ENCODE results near the gene RBP5.

The RBP5 gene, protein sequence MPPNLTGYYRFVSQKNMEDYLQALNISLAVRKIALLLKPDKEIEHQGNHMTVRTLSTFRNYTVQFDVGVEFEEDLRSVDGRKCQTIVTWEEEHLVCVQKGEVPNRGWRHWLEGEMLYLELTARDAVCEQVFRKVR

DNA sequence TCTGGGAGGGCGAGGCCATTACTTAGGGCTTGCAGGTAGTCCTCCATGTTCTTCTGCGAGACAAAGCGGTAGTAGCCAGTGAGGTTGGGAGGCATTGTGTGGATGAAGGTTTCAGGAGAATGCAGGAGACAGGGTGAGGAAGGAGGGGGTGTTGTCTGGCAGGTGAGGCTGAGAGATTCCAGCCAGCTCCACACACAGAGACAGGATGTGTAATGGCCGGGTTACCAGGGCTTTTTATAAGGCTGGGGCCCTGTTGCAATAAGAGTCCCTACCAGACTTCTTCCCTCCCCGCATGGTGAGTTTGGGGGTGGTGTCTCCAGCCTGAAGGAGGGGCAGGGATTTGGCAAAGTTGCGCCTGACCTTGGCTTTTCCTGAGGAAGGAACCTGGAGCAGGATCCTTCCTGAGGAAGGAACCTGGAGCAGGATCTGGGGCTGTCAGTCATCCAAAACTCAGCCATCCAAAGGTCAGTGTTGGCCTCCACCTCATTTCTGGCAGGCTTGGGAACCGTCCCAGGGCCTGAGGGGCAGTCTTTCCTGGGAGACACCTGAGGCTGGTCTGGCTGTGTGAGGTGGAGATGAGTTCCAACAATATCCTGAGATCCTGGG, at the start of gene RBP5:
Gene RBP5, minus strand, starts transcription at position 209 of the 606 bp plus-strand sequence. Its CDS starts 114 bp downstream, at position 95.
- FAIRE-seq: no peak

DNA sequence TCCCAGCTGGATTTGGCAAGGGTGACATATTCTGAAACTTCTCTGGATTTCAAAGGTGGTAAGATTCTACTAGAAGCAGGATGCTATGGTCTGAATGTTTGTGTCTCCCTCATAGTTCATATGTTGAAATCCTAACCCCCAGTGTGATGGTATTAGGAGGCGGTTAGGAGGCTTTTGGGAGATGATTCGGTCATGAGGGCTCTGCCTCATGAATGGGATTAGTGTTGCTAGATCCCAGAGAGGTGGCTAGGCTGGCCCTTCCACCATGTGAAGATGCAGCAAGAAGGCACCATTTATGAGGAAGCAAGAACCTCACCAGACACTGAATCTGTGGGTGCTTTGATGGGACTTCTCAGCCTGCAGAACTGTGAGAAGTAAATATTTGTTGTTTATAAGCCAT, 49.8 kb upstream of the RBP5 start:
- no peak for FAIRE-seq

DNA sequence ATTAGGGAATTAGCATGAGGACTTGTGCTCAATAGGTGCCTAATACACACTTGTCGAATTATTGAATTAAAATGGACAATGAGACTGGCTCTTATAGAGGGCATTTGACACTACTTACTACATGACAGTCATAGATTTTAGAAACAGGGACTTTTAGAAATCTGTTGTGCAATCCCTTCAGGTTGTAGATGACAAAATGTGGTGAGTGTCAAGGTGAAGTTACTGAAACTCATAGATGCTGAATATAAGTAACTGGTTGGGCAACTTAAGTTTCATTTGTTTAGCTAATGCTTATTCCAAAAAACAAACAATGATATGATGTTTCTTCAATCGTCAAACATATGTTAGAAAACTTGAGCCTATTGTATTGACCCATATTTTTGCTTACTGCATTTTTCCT, 47.9 kb upstream of the RBP5 start:
- no peak for FAIRE-seq

DNA sequence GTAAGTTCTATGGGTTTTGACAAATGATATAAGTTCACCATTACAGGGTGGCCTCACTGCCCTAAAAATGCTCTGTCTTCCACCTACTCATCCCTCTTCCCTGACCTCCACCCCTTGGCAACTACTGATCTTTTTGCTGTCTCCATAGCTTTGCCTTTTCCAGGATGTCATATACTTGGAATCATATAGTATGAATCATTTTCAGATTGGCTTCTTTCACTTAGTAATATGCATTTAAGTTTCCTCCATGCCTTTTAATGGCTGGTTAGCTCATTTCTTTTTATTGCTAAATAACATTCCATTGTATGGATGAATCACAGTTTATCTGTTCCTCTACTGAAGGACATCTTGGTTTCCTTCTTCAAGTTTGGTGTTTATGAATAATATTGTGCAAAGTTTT, 46.8 kb upstream of the RBP5 start:
- no peak for FAIRE-seq

DNA sequence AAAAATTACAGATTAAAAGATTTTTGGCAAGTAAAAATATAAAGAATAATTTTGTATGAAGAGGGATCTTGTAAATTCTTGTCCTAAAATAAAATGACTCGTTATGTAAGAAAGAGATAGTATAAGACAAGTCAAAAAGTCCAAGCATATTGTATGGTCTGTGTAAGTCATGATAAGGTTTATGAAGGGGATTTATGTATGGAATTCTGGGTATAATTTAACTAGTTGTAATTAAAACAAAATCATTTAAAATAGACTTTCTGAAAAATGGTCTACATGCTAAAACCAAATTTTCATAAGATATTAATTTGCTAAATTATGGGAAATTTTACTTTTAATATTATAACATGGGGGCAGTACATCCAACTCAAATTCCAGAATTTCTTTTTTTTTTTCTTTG, 43.2 kb upstream of the RBP5 start:
- peak; percentile 79 for FAIRE-seq

DNA sequence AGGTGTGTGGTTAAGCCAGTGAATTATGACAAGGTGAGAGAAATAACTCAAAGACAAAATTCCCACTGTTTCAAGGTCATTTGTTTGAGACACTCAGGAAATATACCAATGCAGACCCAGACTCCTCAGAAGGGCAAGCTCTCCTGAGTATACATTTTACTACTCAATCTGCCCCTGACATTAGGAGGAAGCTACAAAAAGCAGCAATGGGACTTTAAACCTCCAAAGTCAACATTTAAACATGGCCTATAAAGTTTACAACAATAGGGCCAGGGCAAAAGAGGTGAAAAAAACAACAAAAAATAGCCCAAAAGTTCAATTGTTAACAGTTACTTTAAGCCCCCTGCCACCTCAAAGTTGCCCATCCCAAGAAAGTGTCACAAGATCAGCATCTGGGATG, 41.3 kb upstream of the RBP5 start:
- no peak for FAIRE-seq

DNA sequence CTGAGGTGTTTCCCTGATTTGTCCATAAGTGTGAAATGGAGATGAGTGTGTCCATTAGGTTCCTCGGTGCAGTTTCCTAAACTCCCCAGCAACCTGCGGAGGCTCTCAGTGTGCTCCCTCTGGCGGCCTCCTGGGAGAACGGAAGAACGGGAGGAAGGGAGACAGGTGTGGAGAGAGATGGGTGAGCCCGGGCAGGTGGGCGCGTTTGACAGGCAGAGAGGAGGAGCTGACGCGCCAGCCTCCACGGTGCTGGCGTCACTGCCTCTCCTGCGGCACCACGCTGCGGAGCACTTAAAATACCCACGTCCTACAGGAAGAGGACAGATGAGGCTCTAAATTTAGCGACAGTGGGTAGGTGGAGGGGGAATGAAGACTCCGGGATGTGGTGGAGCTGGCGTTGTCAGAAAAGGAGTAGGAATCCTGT, 34.0 kb upstream of the RBP5 start:
- FAIRE-seq: no peak

DNA sequence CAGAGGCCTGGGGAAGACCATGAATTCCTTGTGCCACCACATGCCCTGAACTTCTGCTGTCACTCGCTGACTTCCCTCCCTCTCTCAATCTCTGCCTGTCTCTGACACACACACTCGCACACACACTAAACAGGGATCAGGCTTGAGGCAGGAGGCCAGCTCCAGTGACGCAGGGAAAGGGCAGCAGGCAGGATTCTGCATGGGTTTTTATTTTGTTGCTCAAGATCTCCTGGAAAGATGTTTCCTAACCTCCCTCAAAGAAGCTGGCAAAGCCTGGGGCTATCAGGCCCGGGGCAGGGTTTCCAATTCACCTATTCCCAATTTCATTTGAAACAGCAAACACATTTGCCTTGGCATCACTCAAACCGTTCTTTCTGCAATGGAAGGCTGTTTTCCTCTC, 33.1 kb upstream of the RBP5 start:
- FAIRE-seq: no peak

DNA sequence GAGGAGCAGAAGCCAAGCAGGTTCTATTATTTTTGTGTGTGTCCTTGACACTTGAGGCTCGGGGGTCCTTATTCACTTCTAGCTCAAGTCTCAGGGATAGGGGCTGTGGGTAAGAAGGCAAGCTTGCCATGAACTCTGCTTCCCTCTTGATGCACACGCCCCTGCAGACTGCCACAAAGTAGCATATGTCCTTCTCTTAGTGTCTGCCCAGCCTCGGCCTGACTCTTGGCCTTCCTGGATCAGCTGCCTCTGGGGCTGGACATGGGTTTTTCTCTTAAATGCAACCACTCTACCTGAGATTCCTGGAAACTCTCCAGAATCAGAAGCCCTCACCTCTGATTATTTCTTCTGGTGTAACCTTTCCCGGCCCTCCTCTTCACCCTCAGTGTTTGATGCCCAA, 32.6 kb upstream of the RBP5 start:
- FAIRE-seq: no peak

DNA sequence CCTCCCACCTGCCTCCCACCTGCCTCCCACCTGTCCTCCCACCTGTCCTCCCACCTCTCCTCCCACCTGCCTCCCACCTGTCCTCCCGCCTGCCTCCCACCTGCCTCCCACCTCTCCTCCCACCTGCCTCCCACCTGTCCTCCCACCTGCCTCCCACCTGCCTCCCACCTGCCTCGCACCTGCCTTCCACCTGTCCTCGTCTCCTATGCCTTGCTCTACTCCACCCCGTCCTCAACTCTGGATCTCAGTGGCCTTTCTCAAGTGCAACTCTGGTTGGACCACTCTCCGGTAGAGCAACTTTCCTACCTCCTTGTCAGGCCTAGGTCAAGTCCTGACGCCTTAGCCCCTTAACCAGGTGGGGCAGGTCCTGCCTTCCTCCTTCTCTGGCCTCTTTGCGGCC, 31.5 kb upstream of the RBP5 start:
- FAIRE-seq: no peak

DNA sequence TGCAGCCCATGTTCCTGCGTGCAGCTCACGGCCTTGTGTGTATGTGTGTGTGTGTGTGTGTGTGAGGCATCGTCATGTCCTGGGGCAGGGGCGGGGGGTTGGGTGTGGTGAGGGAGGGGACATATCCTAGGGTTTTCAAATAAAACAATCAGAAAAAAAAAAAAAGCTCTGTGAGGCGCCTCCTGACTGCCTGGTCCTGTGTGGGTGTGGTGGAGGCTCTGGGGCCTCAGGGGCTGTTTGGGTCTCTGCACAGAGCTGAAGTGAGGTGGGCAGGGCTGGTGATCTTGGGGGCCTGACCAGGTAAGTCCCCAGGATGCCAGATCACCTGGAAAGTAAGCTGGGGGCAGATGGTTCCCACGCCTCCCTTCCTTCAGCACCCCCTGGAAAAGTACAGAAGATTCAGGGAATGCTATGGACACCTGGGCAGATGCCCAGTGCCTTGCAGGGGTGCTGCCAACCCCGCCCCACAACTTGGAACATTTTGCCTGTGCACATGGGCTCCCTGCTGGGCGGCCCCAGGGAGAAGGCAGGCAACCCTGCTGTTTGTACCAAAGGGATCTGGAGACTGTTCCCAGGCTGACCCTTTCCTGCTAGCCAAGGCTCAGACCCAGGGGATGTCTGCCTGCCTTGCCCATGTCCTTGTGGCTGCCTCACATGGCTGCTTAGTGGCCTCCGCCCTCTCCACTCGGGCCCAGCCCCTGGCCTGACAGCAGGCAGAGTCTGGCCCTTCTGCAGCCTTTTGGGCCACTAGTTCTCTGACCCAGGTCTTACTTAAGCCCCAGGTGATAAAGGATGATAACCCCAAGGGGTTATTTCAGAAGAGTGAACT, 30.3 kb upstream of the RBP5 start:
- FAIRE-seq: no peak

DNA sequence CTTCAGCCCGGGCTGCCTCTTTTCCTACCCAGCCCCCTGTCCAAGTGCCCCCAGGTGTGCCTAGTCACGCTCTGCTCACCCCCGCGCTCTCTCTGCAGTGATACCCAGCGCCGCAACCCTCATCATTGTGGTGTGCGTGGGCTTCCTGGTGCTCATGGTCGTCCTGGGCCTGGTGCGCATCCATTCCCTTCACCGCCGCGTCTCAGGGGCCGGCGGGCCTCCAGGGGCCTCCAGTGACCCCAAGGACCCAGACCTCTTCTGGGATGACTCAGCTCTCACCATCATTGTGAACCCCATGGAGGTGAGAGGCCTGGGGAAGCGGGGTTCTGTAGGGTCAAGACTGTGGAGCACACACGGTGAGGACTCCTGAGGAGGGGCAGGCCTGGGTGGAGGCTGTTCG, 28.7 kb upstream of the RBP5 start:
- FAIRE-seq: no peak

DNA sequence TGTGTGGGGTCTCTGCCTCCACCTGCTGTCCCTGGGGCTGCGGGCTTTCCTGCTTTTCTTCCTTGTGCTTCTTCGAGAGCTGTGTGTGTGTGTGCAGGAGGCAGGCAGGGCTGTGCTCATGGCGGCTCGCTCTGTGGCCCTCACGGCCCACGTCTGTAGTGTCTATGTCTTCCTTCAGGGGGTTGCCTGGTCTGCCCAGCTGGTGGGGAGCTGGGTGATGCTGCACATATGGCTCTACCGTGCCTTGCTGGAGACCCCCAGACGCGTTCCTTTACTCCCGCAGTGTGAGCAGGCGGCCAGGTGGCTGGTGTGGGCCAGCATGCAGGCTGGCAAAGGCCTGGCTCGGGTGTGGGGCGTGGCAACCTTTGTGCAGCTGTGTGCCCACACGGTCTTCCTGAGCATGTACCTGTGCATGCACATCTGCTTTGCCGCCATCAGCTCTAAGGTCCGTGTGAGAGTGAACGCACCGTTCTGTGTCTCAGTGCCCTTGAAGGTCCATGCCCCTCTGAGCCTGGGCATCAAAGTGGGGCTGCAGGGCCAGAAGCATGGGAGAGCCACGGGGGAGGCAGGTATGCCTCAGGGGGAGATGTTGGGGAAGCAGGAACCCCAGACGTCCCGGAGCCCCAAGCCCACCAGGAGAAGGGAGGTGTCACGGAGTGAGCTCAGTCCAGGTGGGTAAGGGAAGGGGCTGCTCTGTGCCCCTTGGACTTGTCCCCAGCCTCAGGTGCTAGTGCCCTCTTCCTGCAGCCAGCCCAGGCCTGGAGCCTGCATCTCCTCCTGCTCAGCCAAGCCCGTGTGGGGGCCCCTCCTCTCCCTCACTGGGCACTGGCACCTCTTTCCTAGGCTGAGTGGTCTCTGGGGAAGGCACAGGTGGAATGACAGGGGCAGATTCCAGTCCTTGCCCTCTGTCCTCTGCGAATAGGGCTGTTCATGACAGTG, 27.8 kb upstream of the RBP5 start:
- FAIRE-seq: no peak

DNA sequence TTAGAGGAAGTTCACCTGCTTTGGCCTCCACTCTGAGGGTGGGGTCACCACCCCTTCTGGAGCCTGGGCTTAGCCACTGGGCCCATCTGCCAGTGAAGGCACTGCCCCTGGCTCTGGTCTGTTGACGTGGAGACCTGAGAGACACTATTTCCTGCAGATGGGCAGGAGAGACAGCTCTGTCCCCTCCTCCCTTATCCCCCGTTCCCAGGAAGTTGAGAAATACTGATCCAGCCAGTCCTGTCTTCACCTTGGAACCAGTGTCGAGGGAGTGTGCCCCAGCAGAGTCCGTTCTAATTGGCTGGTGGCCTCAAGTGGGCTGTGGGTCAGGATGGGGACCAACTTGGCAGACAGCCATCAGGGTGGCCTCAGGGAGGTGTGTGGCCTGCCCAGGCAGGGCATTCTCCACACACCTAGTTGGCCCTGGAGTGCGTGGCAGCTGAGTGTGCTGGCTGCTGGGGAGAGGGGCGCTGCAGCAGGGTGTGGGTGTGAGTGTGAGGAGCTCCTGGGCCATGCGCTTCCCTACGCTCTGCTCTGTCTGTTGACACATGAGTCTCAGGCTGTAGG, 26.9 kb upstream of the RBP5 start:
- FAIRE-seq: no peak

DNA sequence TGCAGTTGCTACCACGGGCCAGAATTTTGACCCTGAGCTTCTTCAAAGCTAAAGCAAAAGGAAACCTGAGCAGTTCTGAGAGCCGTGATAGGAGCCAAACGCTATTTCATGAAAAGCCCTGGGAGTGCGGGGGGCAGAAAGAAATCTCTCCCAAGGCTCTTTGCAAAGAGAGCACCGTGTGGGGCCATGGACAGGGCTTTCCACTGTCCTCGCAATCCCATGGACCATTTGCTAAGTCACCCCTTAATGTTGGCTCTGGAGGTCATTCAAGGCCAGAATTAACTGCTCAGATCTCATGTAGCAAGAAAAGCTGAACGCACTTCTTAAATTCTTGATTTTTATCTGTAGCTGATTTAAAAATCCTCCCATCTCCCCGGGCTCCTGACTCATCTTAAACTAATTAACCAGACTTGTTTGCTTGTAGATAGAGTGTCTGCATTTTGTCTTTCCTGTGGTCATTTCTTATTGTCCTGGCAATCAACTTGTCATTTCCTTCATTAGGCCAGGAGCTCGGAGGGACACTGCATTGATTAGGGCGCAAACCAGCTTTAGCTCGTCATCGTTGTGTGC, 26.3 kb upstream of the RBP5 start:
- no peak for FAIRE-seq

DNA sequence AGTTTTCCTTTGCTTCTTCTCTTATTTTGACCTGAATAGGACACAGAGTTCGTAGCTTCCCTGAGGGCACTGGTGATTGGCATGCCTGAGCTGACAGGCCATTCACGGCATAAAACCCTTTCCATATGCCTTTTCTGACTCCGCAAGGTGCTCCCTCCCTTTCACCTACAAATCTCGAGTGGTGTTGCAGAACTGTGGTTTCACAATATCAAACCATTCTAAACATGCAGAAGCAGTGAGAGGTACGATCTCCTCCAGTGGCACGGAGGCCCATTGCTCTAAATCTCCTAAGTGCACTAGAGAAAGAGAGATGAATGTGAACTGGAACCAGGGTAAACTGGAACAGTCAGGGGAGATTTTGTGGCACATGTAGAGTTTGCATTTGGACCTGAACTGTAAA, 25.4 kb upstream of the RBP5 start:
- FAIRE-seq: no peak

DNA sequence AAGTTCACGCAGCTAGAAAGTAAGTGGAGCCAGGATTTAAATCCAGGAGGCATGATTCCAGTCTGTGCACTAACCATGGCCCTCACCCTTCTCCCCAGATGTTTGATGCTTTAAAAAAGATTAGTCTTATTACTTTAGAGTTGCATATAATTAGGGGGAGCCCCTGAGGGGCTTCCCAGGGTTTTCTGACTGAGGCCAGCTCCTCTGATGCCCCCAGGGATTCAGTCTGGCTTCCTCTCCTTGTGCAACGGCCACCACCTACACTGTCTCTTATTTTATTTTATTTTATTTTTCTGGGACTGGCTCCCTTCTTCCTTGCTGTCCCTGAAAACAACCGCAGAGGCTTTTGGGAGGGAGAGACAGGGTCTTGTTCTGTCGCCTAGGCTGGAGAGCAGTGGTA, 24.1 kb upstream of the RBP5 start:
- no peak for FAIRE-seq

DNA sequence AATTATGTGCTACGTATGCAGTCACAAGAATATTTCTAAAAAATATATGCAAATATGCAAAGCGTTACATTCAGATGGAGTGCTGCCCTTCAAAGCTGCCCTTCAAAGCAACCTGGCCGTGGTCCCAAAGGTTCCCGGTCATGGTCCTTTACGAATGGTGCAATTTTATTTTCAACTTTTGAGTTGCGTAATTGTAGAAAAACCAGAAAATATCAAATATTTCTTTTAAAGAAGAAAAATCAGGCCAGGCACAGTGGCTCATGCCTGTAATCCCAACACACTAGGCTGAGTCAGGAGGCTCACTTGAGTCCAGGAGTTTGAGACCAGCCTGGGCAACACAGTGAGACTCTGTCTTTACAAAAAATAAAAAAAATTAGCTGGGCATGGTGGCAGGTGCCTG, 22.8 kb upstream of the RBP5 start:
- no peak for FAIRE-seq

DNA sequence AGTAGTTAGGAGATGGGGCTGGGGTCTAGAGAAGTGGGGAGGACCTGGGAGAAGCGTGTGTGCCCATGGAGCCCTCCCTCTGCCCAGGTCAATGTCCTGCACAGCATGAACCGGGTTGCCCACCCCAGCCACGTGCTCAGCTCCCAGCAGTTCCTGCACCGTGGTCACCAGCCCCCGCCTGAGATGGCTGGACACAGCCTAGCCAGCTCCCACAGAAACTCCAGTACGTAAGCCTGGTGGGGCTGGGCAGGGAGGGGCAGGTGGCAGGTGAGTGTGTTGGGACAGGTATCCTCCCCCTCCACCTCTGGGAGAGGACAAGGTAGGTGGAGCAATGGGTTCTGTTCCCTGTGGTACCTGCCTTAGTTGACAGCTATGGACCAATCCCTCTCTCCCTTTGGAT, 22.2 kb upstream of the RBP5 start:
- no peak for FAIRE-seq

DNA sequence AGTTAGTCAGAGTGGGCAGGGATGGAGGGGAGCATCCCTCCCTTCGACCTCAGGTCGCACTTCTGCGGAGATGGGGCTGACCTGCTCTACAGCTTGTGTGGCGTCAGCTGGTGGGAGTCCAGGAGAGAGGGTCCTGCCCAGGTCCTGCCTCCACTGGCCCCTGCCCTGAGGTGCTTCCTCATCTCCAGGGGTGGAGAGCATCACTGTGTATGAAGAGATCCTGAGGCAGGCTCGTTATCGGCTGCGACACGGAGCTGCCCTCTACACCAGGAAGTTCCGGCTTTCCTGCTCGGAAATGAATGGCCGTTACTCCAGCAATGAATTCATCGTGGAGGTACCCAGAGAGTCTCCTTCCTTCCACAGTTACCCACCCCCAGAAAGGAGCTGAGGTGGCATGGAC, 21.7 kb upstream of the RBP5 start:
- FAIRE-seq: no peak

DNA sequence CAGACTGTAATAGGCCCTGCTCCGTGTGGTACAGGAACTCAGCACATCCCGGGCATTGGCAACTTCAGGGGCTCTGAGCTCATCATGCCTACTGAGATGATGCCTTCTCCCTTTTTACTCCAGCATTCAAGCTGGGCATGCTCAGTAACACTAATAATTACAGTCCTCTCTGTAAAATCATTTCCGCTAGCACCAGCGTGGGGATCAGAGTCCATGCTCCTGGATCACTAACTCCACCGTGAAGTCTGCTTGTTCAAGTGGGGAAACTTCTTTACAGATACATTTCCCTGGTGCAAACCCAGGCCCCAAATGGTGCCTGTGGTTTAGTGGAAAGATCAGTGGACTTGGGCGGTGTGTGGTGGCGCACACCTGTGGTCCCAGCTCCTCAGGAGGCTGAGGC, 18.2 kb upstream of the RBP5 start:
- no peak for FAIRE-seq

DNA sequence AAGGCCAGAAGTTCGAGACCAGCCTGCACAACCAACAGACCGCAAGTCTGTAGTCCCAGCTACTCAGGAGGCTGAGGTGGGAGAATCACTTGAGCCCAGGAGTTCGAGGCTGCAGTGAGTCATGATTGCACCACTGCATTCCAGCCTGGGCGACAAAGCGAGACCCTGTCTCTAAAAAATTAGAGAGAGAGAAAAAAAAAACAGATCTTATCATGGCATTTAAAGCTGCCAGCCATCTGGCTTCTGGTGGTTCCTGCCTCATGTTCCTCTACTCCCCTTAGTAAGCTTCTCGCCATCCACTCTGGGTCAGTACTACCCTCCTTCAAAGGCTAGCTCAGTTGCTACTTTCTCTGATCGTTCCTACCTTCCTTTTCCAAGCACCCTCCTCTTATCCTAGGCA, 17.5 kb upstream of the RBP5 start:
- no peak for FAIRE-seq

DNA sequence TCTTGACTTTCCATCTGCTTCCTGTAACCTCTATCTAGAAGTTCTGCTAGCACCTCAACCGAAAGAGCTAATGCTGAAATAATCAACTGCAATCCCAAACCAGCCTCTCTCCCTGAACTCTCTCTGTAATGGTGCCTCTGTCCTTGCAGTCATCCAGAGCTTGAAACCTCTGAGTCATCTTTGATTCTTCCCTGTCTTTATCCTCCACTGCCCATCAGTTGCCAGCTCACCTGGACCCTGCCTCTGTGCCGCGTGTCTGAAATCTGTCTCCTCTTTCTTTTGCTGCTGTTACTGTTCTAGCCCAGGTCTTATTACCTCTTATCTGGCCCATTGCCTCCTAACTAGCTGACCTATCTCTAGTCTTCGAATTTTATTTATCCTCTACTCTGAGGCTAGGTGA, 17.0 kb upstream of the RBP5 start:
- no peak for FAIRE-seq

All from G401.6 (cell line).